AG04449 (cell line): ENCODE data around the gene HSD17B11.
"Not testable (repeated sequence)": the region's sequence is repeated elsewhere in the genome, so short reads cannot be mapped to it uniquely, and the experiment has no call there.

ENCODE experiments used
- CTCF ChIA-PET: fragments of 350-600 bp; formaldehyde crosslinking; extraction: SDS; loops from one replicate; lab custom pipeline; 2021; ENCODE audit warnings: antibody characterized with exemption; lab: Yijun Ruan, JAX
- POLR2A ChIA-PET: fragments of 400-600, 350-600 bp; formaldehyde crosslinking; extraction: SDS; loops from one replicate; lab custom pipeline; 2020; ENCODE audit warnings: antibody characterized with exemption, inconsistent platforms; lab: Yijun Ruan, JAX
- DNase-seq: peaks from one replicate; pipeline ENCODE4 v3.0.0-alpha.2; 2010; ENCODE audit warnings: low read depth, low spot score
- H3K4me3 ChIP-seq: 2 replicates; pipeline ENCODE4 v1.5.1; 2011; ENCODE audit warnings: low read depth, mild to moderate bottlenecking, control low read depth, low read length
- CTCF ChIP-seq: IDR thresholded peaks from one replicate; pipeline ENCODE4 v1.5.1; 2011; ENCODE audit warnings: mild to moderate bottlenecking, moderate library complexity, low read length, control low read depth, inconsistent platforms; ENCODE audit not compliant: insufficient read depth; ENCODE audit errors: missing control alignments

HSD17B11 gene

GRCh38 chr4:87409420-87409939, 18.5 kb upstream of the HSD17B11 start:
- no peak for TF ChIP-seq CTCF
- DNase-seq: no peak
- ChIA-PET POLR2A (no interaction called here), CTCF (no interaction called here)
- no peak overlapping the region for H3K4me3 ChIP-seq

GRCh38 chr4:87406902-87407301, 15.9 kb upstream of the HSD17B11 start:
- CTCF ChIA-PET: interaction anchor here (1.7 to 1.8 kb wide), 2 partner anchors 15 to 31 kb away, joined by 5 read pairs; partner anchors contain the start of gene HSD17B11
- POLR2A ChIA-PET: not testable (repeated sequence)

GRCh38 chr4:87406462-87406861, 15.5 kb upstream of the HSD17B11 start:
- H3K4me3 ChIP-seq: no peak overlapping the region
- POLR2A ChIA-PET: no interaction called here
- CTCF ChIA-PET: interaction anchor here (1.7 to 1.8 kb wide), 2 partner anchors 15 to 31 kb away, joined by 5 read pairs; partner anchors contain the start of gene HSD17B11
- TF ChIP-seq CTCF: no peak
- DNase-seq: no peak

More at GRCh38 chr4:87406902-87407301, 15.9 kb upstream of the HSD17B11 start:
- not testable (repeated sequence) for H3K4me3 ChIP-seq, DNase-seq

- ChIA-PET CTCF (interaction anchor here (1.8 kb wide), 1 partner anchor 30 kb away, joined by 5 read pairs; no protein-coding TSS in a partner anchor), POLR2A (no interaction called here)
- H3K4me3 ChIP-seq: no peak overlapping the region
- DNase-seq: no peak
- no peak for TF ChIP-seq CTCF
Measured at GRCh38 chr4:87405211-87405820, 14.3 kb upstream of the HSD17B11 start.

GRCh38 chr4:87403732-87404131, 12.7 kb upstream of the HSD17B11 start:
- POLR2A ChIA-PET, H3K4me3 ChIP-seq, DNase-seq: not testable (repeated sequence)
- CTCF ChIA-PET: interaction anchor here (1.5 kb wide), 1 partner anchor 28 kb away, joined by 6 read pairs; no protein-coding TSS in a partner anchor

- H3K4me3 ChIP-seq: no peak overlapping the region
- no peak for TF ChIP-seq CTCF
- no peak for DNase-seq
- ChIA-PET CTCF (no interaction called here), POLR2A (interaction anchor here (1.5 kb wide), 1 partner anchor 9 kb away, joined by 5 read pairs; the partner anchor contains the start of gene HSD17B11)
Measured at GRCh38 chr4:87399954-87400353, 9.0 kb upstream of the HSD17B11 start.

GRCh38 chr4:87399148-87399547, 8.2 kb upstream of the HSD17B11 start:
- H3K4me3 ChIP-seq: no peak overlapping the region
- DNase-seq: no peak
- ChIA-PET POLR2A (no interaction called here), CTCF (interaction anchor here (1.2 kb wide), 1 partner anchor 23 kb away, joined by 3 read pairs; no protein-coding TSS in a partner anchor)
- TF ChIP-seq CTCF: no peak

- POLR2A ChIA-PET: not testable (repeated sequence)
- CTCF ChIA-PET: interaction anchor here (1.7 kb wide), 1 partner anchor 20 kb away, joined by 4 read pairs; no protein-coding TSS in a partner anchor
Measured at GRCh38 chr4:87395851-87396250, 4.9 kb upstream of the HSD17B11 start.

GRCh38 chr4:87395073-87395472, 4.1 kb upstream of the HSD17B11 start:
- DNase-seq, H3K4me3 ChIP-seq, CTCF ChIA-PET, POLR2A ChIA-PET: not testable (repeated sequence)

More at GRCh38 chr4:87395851-87396250, 4.9 kb upstream of the HSD17B11 start:
- DNase-seq, H3K4me3 ChIP-seq: not testable (repeated sequence)
